Umbilical cord (tissue), 2 donors: ENCODE results near the gene PLA2G5. TPM values are rescaled to one million over a fixed set of nuclear protein-coding genes. Genes with fewer than 3 reads are reported as not detected.
A peak's percentile ranks its signal among the peaks of the same experiment; 100 is the strongest.
"Not testable (repeated sequence)": the region's sequence is repeated elsewhere in the genome, so short reads cannot be mapped to it uniquely, and the experiment has no call there.

Source experiments
- DNase-seq: peaks from one replicate; pipeline ENCODE4 v3.0.0-alpha.2; 2015; ENCODE audit warnings: low spot score
- total RNA-seq: library from RNA; depleted of rRNA; stranded (reverse); fragments of >200 nt; gene quantifications from one replicate; pipeline ENCODE4 v1.2.3, GENCODE V29; 2014; ENCODE audit warnings: low replicate concordance; ENCODE audit not compliant: insufficient read depth

Gene PLA2G5, protein sequence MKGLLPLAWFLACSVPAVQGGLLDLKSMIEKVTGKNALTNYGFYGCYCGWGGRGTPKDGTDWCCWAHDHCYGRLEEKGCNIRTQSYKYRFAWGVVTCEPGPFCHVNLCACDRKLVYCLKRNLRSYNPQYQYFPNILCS
- total RNA-seq: 4.8 TPM

DNA sequence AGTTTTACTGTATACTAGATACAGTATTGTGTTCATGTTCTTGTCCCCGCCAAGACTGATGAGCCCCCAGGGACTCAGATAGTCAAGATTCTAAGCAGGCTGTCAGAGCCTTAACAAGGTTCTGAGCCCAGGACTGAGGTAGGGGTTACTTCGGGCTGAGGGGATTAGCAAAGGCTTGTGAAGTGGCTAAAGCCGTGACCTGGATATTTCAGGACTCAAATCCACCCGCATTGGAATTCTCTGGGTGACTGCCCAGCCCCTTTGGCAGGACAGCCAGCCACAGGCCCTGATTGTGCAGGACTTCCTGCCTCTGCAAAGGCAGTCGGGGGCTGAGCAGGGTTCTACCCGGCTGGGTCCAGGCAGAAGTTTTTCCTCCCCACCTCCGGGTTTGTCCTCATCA lies at the start of gene PLA2G5:
TSS of gene PLA2G5 (plus strand) at position 321 of the 400 bp plus-strand sequence. CDS start 14,637 bp downstream, outside the sequence.
- peak; percentile 75 for DNase-seq

DNA sequence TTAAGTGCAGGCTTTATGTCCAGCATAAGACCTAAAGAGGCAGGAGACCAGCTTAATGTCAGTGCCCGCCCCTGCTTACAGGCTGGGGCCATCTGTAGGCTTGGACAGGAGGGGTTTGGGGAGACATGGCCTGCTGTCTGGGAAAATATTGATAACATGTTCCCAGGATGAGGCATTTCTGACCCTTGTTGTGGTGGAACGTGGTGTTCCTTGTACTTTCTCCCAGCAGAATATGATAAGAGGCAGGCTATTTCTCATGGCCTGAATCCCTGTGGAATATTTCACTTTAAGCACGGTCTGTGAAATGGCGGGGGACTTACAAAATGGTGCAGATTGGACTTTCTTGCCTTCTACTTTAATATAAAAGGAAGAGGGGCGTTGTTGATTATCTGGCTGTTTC lies 41.9 kb upstream of the PLA2G5 start:
- DNase-seq: peak; percentile 58

DNA sequence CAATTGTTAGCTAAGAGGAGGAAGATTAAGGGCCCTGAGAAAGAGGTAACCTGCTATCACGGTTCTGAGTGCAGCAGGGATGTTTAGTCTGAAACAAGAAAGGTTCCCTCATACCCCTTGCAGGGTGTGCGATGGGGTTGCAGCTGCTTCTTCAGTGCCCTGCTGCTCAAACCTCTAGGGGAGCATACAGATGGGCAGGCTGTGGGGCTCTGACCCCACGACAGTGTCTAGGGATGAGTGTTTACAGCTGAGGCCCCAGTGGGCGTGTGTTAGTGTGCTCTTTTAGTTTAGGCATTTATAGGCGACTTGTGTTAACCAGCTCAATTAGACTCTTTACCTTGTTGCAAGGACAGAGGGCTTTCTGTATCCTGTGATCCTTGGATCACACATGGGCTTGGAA lies 41.3 kb upstream of the PLA2G5 start:
- no peak for DNase-seq

DNA sequence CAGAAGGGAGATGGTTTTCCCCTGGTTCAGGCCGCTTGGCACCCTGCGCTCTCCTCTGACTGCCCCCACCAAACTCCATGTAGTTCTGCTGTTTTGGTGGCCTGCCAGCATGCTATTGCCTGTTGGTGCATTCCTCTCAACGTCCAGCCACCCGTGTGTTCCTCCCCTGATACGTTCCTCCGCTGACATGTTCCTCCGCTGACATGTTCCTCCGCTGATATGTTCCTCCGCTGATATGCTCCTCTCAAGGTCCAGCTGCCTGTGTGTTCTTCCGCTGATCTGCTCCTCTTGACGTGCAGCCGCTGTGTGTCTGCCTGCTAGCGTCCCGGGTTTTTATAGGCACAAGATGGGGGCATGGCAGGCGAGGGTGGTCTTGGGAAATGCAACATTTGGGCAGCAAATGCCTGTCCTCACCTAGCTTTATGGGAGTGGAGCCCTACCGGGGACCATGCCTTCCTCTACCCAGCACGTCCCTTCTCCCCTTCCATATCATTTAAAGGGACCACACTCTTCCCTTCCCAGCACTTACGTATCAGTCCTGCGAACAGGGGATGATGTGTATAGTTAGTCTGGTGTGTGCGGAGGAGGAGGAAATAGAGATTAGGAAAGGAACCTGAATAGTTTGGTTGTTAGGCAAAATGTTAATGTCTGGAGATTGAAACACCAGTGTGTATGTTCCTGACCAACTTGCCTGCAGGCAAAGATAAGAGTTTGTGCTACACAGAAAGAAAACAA lies 40.6 kb upstream of the PLA2G5 start:
- DNase-seq: peak; percentile 19

DNA sequence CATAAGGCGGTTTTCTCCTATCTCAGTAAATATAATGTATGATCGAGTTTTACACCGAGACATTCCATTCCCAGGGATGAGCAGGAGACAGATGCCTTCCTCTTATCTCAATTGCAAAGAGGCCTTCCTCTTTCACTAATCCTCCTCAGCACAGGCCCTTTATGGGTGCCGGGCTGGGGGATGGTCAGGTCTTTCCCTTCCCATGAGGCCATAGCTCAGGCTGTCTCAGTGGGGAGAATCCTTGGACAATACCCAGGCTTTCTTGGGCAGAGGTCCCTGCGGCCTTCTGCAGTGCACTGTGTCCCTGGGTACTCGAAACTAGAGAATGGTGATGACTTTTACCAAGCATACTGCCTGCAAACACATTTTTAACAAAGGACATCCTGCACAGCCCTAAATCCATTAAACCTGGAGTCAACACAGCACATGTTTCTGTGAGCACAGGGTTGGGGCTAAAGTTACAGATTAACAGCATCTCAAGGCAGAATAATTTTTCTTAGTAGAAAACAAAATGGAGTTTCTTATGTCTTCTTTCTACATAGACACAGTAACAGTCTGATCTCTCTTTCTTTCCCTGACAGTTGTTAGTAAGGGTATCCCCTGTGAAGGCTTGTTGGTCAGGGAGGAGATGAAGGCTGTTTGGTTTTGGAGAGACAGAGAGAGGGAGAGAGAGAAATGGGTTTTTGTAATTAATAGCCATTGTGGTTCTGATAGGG lies 39.4 kb upstream of the PLA2G5 start:
- DNase-seq: peak; percentile 55

DNA sequence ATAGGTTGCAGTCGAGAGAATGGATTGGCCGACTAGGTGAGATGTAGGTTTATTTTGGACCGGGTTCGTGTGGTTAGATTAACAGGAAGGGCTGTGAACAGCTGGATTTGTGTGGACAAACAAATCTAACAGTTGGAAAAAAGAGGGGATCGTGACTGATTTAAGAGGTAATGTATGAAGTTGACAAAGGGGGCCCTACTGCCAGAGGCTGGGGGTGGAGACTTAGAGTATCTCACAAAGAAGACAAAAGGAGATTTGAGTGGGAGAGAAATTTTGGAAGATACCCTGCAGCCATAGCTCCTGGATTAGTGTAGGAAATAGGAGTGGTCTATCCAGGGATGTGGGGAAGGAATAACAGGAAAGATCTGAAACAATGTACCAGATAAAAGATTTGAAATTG lies 38.8 kb upstream of the PLA2G5 start:
- no peak for DNase-seq

DNA sequence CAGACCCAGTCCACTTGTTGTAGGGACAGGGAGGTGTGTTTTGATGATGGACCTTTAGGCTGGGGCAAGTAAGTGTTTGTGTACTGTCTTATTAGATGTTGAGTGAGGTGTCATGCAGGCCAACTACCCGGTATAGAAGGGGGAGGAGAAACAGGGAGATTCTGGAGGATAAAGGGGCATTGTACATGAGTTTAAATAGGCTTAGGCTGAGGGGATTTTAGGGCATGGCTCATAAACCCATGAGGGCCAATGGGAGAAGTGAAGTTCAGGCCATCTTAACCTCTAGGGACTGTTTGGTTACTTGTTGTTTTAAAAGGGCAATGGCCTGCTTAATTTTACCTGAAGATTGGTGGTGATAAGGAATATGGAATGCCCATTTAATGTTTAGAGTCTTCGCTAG lies 38.2 kb upstream of the PLA2G5 start:
- no peak for DNase-seq

DNA sequence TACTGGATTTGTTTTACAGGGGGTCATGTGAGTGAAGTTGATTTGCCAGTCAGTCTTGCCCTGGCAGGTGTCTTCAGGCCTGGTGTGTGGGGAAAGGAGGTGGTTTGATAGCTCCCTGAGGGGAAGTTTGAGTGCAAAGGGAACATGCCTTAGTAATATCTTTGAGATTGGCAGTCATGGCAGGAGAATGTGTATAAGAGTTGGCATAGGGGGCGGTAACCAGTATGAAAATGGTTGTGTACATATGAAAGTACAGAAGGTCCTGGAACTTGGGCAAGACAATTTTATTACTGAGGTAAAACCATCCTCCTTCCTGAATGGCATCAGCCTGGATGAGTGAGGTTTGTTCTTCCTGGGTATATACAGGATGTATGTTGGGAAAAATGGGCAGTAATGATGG lies 37.6 kb upstream of the PLA2G5 start:
- DNase-seq: no peak

DNA sequence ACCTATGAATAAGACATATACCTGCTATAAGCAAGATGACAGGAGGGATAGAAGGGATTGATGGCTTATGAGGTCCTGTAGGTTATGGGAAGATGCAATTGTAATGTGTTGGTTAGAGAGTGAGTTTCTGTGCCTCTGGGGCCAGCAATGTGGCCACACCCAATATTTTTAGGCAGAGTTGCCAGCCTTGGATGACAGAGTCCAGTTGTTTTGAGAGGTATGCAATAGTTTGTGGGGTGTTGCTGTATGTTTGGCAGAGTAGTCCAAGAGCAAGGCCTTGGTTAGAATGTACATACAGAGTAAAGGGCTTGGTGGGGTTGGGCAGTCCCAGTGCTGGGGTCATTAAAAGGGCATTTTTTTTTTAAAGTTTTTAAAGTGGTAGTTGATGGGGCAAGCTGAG lies 36.6 kb upstream of the PLA2G5 start:
- DNase-seq: no peak

DNA sequence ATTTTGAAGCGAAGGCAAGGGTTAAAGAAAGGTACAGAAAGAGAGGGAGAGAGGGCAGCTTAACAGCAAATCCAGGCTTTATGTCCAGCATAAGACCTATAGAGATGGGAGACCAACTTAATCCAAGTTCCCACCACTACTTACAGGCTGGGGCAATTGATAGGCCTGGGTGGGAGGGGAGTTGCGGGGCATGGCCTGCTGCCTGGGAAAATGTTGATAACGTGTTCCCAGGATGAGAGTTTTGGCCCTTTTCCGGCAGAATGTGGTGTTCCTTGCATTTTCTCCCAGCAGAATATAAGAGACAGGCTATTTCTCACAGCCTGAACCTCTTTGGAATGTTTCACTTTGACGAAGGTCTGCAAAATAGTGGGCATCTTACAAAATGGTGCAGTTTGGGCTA lies 34.9 kb upstream of the PLA2G5 start:
- no peak for DNase-seq

DNA sequence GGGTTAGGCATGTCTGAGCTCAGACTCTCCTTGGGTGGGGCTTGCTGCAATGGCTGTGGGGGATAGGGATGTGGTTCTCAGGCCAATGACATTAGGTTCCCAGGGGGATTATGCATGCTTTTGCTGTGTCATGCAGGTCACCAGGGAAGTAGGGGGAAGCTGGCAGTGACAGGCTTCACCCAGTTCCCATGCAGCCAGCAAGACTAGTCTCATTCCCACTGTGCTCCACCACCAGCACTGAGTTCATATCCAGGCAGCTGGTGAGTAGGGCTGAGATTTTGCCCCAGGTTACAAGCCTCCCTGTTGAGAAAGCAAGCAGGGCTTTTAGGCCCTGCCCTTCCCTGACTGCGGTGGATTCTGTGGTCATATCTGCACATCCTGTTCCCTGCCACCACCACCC lies 32.1 kb upstream of the PLA2G5 start:
- DNase-seq: no peak

DNA sequence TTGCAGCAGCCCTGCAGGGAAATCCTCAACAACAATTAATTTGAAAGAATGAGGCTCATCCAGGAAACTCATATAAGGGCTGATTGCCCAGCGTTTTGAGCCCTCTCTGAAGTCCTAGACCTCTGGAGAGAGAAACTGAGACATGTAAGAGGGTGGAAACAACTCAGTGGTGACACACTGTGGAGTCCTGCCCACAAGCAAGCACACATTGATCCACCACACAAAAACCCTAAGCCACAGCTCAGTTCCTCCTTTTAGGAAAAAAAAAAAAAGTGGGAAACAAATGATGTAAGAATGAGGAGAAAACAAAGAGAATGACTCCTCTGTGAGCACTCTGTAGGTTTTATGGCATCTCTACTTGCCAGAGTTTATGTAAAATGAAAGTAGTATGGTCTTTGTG lies 22.9 kb upstream of the PLA2G5 start:
- DNase-seq: no peak

DNA sequence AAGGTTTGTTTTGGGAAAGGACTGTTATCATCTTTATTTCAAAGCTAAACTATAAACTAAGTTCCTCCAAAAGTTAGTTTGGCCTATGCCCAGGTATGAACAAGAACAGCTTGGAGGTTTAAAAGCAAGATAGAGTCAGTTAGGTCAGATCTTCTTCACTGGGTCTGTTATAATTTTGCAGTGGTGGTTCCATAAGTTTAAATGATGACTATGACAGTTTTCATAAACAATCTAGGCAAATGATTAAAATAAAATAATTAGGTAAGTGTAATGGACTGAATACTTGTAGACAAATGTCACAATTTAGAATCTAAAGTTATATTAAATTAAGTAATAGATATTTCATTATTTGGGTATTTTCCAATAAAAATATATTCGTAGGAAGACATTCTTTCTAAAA lies 21.4 kb upstream of the PLA2G5 start:
- DNase-seq: no peak

DNA sequence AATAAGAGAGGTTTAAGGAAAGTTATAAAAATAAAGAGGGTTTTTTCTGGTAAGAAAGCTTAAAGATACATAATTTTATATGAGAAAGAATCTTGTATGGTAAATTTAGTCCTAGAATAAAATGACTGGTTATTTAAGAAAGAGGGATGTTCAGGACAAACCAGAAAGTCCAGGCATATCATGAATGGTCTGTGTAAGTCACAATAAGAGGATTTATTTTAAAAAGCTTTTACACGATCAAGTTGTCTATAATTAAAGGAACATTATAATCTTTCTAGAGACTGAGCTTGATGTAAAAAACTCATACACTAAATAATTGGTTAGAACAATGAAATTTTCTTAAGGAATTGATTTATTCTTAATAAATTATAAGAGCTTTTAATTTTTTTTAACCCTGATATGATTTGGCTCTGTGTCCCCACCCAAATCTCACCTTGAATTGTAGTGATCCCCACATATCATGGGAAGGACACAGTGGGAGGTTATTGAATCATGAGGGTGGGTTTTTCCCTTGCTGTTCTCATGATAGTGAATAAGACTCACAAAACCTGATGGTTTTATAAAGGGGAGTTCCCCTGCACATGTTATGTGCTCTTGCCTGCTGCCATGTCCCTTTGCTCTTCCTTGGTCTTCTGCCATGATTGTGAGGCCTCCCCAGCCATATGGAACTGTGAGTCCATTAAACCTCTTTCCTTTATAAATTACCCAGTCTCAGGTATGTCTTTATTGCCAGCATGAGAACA lies 20.8 kb upstream of the PLA2G5 start:
- DNase-seq: not testable (repeated sequence)

DNA sequence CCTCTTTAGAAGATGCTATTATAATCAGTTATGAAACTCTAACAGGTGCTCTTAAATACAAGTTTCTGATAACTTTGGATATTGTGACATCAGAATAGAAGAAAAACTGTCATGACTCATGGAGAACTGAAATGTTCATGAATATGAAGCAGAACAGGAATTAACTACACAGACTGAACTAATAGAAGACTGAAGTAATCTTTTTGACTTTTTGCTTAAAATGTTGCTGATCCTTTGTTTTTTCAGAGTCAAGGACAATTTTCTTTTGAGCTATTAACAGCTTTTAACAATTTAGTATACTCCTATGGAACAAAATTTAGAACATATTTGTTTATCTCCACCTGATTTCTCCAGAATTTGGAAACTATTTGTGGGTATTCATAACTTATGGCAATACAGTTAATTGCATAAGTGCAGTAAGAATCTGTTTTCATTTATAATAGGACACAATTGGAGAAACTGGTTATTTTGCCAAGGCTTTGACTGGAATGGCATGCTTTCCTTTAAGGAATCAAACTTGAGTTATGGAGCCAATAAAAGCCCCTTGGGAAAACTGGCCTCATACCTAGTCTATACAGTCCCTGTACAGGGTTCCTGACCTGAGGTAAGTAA lies 18.7 kb upstream of the PLA2G5 start:
- DNase-seq: no peak

DNA sequence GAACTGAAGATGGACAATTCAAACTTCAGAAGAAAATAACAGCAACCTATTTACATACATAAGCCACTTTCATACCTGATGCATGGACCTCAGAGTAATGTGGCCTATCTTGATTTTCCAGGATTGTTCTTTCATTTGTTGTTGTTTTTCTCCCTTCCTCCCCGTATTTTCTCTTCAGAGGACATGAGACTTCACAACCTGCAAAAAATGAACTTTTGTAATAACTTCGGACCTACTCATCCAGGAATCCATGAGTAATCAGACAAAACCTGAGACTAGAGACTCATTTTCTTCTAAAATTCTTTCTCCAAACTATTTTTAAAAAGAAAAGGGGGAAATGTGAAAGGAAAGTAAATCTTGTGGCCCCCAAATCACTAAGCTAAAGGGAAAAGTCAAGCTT lies 17.6 kb upstream of the PLA2G5 start:
- no peak for DNase-seq

DNA sequence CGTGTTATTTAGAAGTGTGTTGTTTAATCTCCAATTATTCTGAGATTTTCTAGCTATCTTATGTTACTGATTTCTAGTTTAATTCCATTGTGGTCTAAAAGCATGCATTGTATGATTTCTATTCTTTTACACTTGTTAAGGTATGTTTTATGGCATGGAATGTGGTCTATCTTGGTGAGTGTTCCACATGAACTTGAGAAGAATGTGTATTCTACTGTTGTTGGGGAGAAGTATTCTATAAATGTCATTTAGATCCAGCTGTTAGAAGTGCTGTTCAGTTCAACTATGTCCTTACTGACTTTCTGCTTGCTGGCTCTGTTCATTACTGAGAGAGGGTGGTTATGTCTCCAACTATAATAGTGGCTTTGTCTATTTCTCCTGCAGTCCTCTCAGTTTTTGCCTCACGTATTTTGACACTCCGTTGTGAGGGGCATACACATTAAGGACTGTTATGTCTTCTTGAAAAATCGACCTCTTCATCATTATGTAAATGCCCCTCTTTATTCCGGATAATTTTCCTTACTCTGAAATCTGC lies 12.0 kb upstream of the PLA2G5 start:
- DNase-seq: no peak

DNA sequence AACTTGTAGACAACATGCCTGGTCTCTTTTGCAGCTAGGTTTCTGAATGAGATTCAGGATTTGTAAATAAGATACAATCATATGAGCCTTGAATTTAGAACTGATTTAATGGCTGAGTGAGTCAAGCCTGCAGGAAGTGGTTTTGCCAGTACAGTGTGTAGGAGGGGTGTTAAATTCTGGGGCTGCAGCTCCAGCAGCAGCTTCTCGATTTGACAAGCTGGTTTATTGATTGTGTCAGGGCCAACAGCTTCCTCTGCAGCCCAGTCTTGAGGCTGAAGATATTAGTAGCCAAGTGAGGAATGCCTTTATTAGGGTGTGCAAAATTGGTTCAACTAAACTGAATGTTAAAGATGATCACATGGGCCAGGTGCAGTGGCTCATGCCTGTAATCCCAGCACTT lies 11.5 kb upstream of the PLA2G5 start:
- DNase-seq: peak; percentile 28

DNA sequence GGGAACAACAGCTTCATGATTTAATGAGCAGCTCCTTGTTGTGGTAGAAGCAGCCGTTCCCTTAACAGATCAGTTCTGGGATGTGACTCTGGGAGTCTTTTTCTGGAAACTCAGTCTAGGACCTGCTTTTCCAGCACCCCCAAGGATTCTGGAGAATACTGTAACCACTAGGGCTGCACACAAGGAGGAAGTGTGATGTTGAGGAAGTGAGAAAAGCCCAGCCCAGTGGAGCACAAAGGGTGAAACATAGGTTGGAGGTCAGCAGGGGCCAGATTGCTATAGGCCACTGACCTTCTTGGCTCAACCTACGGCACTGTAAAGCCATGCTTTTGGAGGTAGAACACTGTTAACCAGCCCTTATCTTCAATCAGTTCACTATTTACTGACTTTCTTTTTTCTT lies 10.1 kb upstream of the PLA2G5 start:
- no peak for DNase-seq

DNA sequence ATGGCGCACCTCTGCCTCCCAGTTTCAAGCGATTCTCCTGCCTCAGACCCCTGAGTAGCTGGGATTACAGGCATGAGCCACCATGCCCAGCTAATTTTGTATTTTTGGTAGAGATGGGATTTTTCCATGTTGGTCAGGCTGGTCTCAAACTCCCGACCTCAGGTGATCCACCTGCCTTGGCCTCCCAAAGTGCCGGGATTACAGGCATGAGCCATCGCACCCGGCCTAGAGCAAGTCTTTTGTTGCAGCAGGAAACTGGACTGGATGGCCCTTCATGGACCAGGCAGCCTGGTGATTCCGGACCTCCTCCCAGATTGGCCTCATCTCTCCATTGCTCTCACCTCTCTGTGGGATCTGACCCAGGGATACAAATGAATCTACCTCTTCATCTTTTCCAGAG lies 9.2 kb upstream of the PLA2G5 start:
- DNase-seq: not testable (repeated sequence)

DNA sequence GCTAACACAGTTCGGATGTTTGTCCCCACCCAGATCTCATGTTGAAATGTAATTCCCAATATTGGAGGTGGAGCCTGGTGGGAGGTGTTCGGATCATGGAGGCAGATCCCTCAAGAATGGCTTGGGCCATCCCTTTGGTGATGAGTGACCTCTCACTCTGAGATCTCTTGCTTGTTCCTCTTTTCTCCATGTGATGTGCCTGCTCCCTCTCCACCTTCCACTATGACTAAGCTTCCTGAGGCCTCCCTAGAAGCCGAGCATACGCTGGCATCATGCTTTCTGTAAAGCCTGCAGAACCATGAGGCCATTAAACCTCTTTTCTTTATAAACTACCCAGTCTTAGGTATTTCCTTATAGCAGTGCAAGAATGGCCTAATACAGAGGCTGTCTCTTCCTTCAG lies 8.1 kb upstream of the PLA2G5 start:
- DNase-seq: no peak
